Measurements from ENCODE around the gene GCSAM. TPM values are rescaled to one million over a fixed set of nuclear protein-coding genes. Genes with fewer than 3 reads are reported as not detected.

GCSAM gene
- total RNA-seq, 1 experiment from 2014 or later: not detected

DNA sequence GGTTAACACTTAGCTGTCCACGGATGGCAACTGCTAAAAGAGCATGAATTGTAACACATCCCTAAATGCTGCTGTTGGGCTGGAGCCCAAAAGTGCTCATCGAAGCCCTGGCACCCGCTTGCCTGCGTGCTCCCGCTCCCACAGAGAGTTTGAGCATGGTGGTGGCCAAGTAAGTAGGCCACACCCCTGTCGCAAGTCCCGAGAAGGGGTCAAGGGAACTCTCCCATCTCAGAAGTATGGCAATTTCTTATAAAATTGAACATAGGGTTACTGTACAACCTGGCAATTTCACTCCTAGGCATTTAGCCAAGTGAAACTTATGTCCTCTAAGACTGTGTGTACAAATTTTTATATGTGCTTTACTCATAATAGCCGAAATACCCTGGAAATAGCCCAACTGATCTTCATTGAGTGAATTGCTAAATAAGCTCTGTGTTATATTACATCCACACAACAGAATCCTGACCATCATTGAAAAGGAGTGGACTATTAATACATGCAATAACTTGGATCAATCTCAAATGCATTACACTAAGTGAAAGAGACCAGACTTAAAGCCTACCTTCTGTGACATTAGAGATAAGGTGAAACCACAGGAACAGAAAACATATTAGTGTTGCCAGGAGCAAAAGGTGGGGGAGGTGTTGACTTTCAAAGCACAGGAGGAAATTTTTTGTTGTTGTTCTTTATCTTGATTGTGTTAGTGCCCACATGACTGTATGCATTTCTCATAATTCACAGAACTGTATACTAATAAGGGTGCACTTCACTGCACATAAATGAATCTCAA is 1.5 kb upstream of the GCSAM start:
- H3K23ac ChIP-seq (ENCODE audit: insufficient read length, low read depth, low read length): no peak overlapping the region
- TF ChIP-seq, protein P1, sequence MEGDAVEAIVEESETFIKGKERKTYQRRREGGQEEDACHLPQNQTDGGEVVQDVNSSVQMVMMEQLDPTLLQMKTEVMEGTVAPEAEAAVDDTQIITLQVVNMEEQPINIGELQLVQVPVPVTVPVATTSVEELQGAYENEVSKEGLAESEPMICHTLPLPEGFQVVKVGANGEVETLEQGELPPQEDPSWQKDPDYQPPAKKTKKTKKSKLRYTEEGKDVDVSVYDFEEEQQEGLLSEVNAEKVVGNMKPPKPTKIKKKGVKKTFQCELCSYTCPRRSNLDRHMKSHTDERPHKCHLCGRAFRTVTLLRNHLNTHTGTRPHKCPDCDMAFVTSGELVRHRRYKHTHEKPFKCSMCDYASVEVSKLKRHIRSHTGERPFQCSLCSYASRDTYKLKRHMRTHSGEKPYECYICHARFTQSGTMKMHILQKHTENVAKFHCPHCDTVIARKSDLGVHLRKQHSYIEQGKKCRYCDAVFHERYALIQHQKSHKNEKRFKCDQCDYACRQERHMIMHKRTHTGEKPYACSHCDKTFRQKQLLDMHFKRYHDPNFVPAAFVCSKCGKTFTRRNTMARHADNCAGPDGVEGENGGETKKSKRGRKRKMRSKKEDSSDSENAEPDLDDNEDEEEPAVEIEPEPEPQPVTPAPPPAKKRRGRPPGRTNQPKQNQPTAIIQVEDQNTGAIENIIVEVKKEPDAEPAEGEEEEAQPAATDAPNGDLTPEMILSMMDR (conservative IDR thresholded peaks at IDR 0.05): no peak
- H3K4me1 ChIP-seq (ENCODE audit: insufficient read depth, low read length): no peaks in the 10 kb centered on the region; the same call in 1 of the 2 replicates
- no peak overlapping the region for H2BK20ac ChIP-seq (ENCODE audit: low read depth, low read length, poor library complexity, severe bottlenecking)
- no peak overlapping the region for H4K5ac ChIP-seq (ENCODE audit: insufficient read length, low read depth, low read length)
- H2BK12ac ChIP-seq (ENCODE audit: insufficient read length, low read depth, low read length): no peak overlapping the region
- H3K9ac ChIP-seq (ENCODE audit: extremely low read depth, insufficient read length, low read length): no peak overlapping the region
- Mint-ChIP-seq H3K36me3 (ENCODE audit: insufficient read depth in 1 of 3, low read depth in 3 of 3) (no peaks in the 10 kb centered on the region; a peak in 1 of 7 replicates), H3K4me3 (no peak overlapping the region), H3K9me3 (no peaks in the 10 kb centered on the region), H3K4me1 (peaks cover 28 to 44% of the 10 kb centered on the region in 2 experiments), H3K27me3 (ENCODE audit: low read depth) (no peaks in the 10 kb centered on the region), H3K27ac (no peak overlapping the region)
- H3T11ph ChIP-seq (ENCODE audit: low read length): no peak overlapping the region
- H3K4me2 ChIP-seq (ENCODE audit: insufficient read depth, insufficient read length, low read length): no peak overlapping the region
- H3K27me3 ChIP-seq (ENCODE audit: insufficient read depth, low read length): no peaks in the 10 kb centered on the region
- no peak overlapping the region for H2AK5ac ChIP-seq (ENCODE audit: insufficient read length, low read length)
- H2AFZ ChIP-seq (ENCODE audit: low read length): no peak overlapping the region
- H4K91ac ChIP-seq (ENCODE audit: insufficient read length, low read depth, low read length): no peak overlapping the region
- no peak overlapping the region for H3K56ac ChIP-seq (ENCODE audit: insufficient read length, low read depth, low read length)
- DNase-seq: no peak
- no peaks in the 10 kb centered on the region for H3K79me1 ChIP-seq (ENCODE audit: insufficient read depth, low read depth, low read length, poor library complexity, severe bottlenecking)
- no peak overlapping the region for H3K18ac ChIP-seq (ENCODE audit: insufficient read length, low read depth, low read length)
- no peak overlapping the region for H3K27ac ChIP-seq (ENCODE audit: insufficient read length, low read depth, low read length)
- no peaks in the 10 kb centered on the region for H3K79me2 ChIP-seq (ENCODE audit: insufficient read depth, low read length)
- no peak overlapping the region for H4K8ac ChIP-seq (replicated peaks; ENCODE audit: insufficient read length, low read depth, low read length)
- no peak overlapping the region for H2BK15ac ChIP-seq (ENCODE audit: low read depth, low read length)
- H3K14ac ChIP-seq (ENCODE audit: insufficient read depth, low read length): no peak overlapping the region
- no peaks in the 10 kb centered on the region for H3K9me3 ChIP-seq (ENCODE audit: control insufficient read depth, low read depth, low read length)
- no peaks in the 10 kb centered on the region for H4K20me1 ChIP-seq (ENCODE audit: control insufficient read depth, insufficient read depth, insufficient read length)
- no peak overlapping the region for H2BK120ac ChIP-seq (ENCODE audit: low read depth, low read length, poor library complexity, severe bottlenecking)
- no peak overlapping the region for H3K4ac ChIP-seq (ENCODE audit: low read depth, low read length)
- no peak overlapping the region for H2BK5ac ChIP-seq (ENCODE audit: insufficient read length, low read length)
- WGBS (ENCODE audit: extremely low coverage, insufficient read length, low lambda C conversion rate): no CpG with 5 or more reads among the region's 8 CpGs
- H3K23me2 ChIP-seq (ENCODE audit: insufficient read length, low read depth, low read length, poor library complexity, severe bottlenecking): no peaks in the 10 kb centered on the region
